ENCODE results near the gene BAX. TPM values are rescaled to one million over a fixed set of nuclear protein-coding genes. Genes with fewer than 3 reads are reported as not detected.
A peak's percentile ranks its signal among the peaks of the same experiment; 100 is the strongest.

Gene BAX
- total and polyA plus RNA-seq, 9 of the 15 experiments (the other 6 are each of a cell fraction or from before 2014, with no cell fraction given), result 3.2 to 95.4 (median 44.5) TPM

DNA sequence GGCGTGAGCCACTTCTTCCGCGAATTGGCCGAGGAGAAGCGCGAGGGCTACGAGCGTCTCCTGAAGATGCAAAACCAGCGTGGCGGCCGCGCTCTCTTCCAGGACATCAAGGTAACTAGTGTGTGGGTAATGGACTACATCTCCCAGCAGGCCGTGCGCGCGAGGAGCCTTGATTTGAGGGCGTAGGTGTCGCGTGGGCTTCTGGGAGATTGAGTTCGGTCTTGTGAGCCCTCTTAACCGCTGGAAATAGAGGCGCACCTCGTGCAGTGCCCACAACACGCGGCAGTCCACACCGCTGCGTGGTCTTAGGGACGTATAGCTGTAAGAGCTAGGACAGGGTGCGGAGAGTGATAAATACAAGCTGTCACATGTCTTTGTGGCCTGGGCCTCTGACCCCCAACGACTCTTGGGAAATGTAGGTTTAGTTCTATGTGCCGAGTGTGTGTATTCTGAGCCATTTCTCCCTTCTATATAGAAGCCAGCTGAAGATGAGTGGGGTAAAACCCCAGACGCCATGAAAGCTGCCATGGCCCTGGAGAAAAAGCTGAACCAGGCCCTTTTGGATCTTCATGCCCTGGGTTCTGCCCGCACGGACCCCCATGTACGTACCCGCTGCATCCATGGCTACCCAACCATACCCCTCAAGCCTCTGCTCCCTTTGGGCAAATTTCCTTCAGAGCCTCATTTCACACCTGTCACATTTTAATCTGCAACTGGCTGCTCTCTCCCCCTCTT is 11.3 kb downstream of the BAX start:
- in situ Hi-C loops (cut with MboI) (loop anchor here (10.0 kb wide), 1 partner anchor 91 kb away; the partner anchor contains the start of gene PPP1R15A), intact Hi-C loops (cut with micrococcal nuclease) (loop anchor here (2.0 to 5.0 kb wide), 2 partner anchors 34 to 65 kb away; partner anchors contain the start of genes DHDH and NUCB1)
- peaks cover 21% of the 10 kb centered on the region for H4K20me1 ChIP-seq (replicated peaks; ENCODE audit: control insufficient read depth, insufficient read depth, low read length)
- no peaks in the 10 kb centered on the region for H3K9me1 ChIP-seq (ENCODE audit: control insufficient read depth, insufficient read depth, low read length)
- peak; percentile 44 for FAIRE-seq
- H2AFZ ChIP-seq (ENCODE audit: low read depth, low read length), result no peak overlapping the region
- peak; percentile 49 to 88 (median 55) for DNase-seq (ENCODE audit: extremely low read depth in 1 of 4, low spot score in 3 of 4)
- POLR2A ChIA-PET, result interaction anchor here (0.5 to 14.5 kb wide), 47 partner anchors 12 to 668 kb away, joined by 3 to 439 read pairs (median 4); partner anchors contain the start of genes BAX, BCAT2, DHDH and GYS1
- peak overlapping the region; percentile 82 for H3K27ac ChIP-seq (ENCODE audit: extremely low read depth, low read depth, low read length)
- H3K4me1 ChIP-seq (replicated peaks in 1 of 2; ENCODE audit: control insufficient read depth in 2 of 2, insufficient read depth in 2 of 2, low read length in 2 of 2), result peaks cover 41 to 70% of the 10 kb centered on the region in 2 experiments
- CTCF ChIA-PET (ENCODE audit: low intra/inter-chr PET ratio), result interaction anchor here (0.6 to 1.0 kb wide), 2 partner anchors 93 to 153 kb away, joined by 3 read pairs; no protein-coding TSS in a partner anchor
- peaks cover 52% of the 10 kb centered on the region for H3K36me3 ChIP-seq (ENCODE audit: control insufficient read depth, insufficient read depth, low read length)
- no peaks in the 10 kb centered on the region for H3K9me3 ChIP-seq (replicated peaks; ENCODE audit: control insufficient read depth, insufficient read depth, low read depth, low read length)
- ATAC-seq, result peak; percentile 9
- H3K4me3 ChIP-seq, result peak overlapping the region; percentile 70
- H3K9ac ChIP-seq (ENCODE audit: insufficient read depth in 1 of 2, low read depth in 2 of 2, low read length in 2 of 2), result peak overlapping the region; percentile 90 to 91
- BruUV-seq (replicated peaks), result TSS peak; percentile 87
- H3K27me3 ChIP-seq (ENCODE audit: control insufficient read depth in 2 of 2, insufficient read depth in 2 of 2, low read length in 2 of 2), result no peaks in the 10 kb centered on the region
- peak overlapping the region; percentile 99 for H3K4me2 ChIP-seq (ENCODE audit: insufficient read depth, low read length)
- H3K79me2 ChIP-seq (ENCODE audit: control insufficient read depth, insufficient read depth, low read length), result peaks cover 56% of the 10 kb centered on the region
- under 1% methylated on average over 34 of the region's 36 CpGs for WGBS (ENCODE audit: insufficient coverage, low coverage, missing lambda C conversion rate)
- TF ChIP-seq KLF1 (tag; IDR thresholded peaks at IDR 0.05), result no peak
- TF ChIP-seq, protein P1, sequence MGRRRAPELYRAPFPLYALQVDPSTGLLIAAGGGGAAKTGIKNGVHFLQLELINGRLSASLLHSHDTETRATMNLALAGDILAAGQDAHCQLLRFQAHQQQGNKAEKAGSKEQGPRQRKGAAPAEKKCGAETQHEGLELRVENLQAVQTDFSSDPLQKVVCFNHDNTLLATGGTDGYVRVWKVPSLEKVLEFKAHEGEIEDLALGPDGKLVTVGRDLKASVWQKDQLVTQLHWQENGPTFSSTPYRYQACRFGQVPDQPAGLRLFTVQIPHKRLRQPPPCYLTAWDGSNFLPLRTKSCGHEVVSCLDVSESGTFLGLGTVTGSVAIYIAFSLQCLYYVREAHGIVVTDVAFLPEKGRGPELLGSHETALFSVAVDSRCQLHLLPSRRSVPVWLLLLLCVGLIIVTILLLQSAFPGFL (CRISPR knock-in tag; IDR thresholded peaks at IDR 0.05), result no peak
- no peak; a peak in 1 of 4 replicates for TF ChIP-seq MAZ (CRISPR knock-in tag; conservative IDR thresholded peaks at IDR 0.05 in 1 of 2, IDR thresholded peaks at IDR 0.05 in 1 of 2)
- TF ChIP-seq MEF2A (IDR thresholded peaks at IDR 0.05; ENCODE audit: control insufficient read depth, low read depth, low read length), result no peak
- no peak for TF ChIP-seq ATF3 (IDR thresholded peaks at IDR 0.05)
- TF ChIP-seq ATF3 (CRISPR knock-in tag; conservative IDR thresholded peaks at IDR 0.05), result no peak
- no peak for TF ChIP-seq HINFP (tag; conservative IDR thresholded peaks at IDR 0.05; ENCODE audit: low read depth)
- TF ChIP-seq MNT (conservative IDR thresholded peaks at IDR 0.05), result peak; percentile 67 to 77
- TF ChIP-seq IRF2 (CRISPR knock-in tag; IDR thresholded peaks at IDR 0.05), result no peak
- TF ChIP-seq NFIC (IDR thresholded peaks at IDR 0.05), result no peak
- TF ChIP-seq NFE2 (IDR thresholded peaks at IDR 0.05; ENCODE audit: low read depth), result no peak
- TF ChIP-seq ZBTB7A (IDR thresholded peaks at IDR 0.05; ENCODE audit: borderline replicate concordance, control insufficient read depth, low read depth, low read length), result no peak
